Body of pancreas (tissue), 4 donors: ENCODE measurements around the gene ECSCR.

Source experiments
- POLR2A ChIP-seq, 3 donors: fragments of 450-650 bp; IDR thresholded peaks; one replicate each; pipeline ENCODE4 v1.6.1; 2016; ENCODE audit warnings: antibody characterized with exemption in 3 of 3, mild to moderate bottlenecking in 2 of 3
- TF ChIP-seq, protein P1 (sequence below), 7 experiments: fragments of 450-650 bp in 4 of 7; fragments of 200-600 bp in 3 of 7; sonication (generic) in 3 of 7; IDR thresholded peaks; one replicate each; pipeline ENCODE4 v1.5.1; 2016 to 2019; ENCODE audit warnings: antibody characterized with exemption in 7 of 7

DNA sequence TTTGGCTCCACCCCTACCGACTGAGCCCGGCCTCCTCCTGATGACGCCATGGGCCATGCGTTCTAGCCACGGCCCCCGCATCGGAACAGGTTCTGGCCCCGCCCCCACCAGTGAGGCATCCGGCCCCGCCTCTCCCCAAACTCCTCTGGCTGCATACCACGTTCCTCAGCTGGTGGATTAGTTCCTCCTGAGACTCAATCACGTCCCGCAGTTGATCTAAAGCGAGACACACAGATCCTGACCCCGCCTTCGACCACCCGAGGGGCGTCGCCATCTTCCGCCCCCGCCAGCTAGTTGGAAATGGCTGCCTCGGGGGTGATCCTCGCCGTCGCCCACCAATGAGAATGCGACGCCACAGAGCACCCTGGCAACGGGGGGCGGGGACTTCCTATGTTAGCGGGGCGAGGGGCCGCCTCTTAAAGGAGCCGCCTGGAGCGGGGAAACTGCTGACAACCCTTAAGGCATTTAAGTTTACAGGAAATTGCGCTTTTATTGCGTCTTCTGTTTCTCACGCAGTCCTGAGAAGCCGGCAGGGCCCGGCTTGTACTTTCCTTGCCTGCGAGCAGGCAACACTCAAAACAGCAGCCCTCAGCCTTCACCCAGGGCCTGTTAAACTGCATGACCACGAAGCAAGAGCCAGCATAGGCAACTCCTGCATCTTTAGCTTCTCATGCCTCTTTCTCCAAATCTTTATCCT is 58.6 kb downstream of the ECSCR start, which contains the start of gene SPATA24:
- TF ChIP-seq, protein P1, sequence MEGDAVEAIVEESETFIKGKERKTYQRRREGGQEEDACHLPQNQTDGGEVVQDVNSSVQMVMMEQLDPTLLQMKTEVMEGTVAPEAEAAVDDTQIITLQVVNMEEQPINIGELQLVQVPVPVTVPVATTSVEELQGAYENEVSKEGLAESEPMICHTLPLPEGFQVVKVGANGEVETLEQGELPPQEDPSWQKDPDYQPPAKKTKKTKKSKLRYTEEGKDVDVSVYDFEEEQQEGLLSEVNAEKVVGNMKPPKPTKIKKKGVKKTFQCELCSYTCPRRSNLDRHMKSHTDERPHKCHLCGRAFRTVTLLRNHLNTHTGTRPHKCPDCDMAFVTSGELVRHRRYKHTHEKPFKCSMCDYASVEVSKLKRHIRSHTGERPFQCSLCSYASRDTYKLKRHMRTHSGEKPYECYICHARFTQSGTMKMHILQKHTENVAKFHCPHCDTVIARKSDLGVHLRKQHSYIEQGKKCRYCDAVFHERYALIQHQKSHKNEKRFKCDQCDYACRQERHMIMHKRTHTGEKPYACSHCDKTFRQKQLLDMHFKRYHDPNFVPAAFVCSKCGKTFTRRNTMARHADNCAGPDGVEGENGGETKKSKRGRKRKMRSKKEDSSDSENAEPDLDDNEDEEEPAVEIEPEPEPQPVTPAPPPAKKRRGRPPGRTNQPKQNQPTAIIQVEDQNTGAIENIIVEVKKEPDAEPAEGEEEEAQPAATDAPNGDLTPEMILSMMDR (IDR thresholded peaks at IDR 0.05): no peak
- peak in 2 of 3 donors; percentile 45 to 49 for TF ChIP-seq POLR2A (IDR thresholded peaks at IDR 0.05)
